HG02981 (cell line): Measurements from ENCODE around the gene PRR18.
"Not testable (repeated sequence)": the region's sequence is repeated elsewhere in the genome, so short reads cannot be mapped to it uniquely, and the experiment has no call there.

Experiments used
- ATAC-seq: cut with Tn5 transposase; IDR thresholded peaks from one replicate; pipeline ENCODE4 v1.9.1; 2021; ENCODE audit warnings: mild to moderate bottlenecking, moderate library complexity; ENCODE audit not compliant: unreplicated experiment

Gene PRR18, protein sequence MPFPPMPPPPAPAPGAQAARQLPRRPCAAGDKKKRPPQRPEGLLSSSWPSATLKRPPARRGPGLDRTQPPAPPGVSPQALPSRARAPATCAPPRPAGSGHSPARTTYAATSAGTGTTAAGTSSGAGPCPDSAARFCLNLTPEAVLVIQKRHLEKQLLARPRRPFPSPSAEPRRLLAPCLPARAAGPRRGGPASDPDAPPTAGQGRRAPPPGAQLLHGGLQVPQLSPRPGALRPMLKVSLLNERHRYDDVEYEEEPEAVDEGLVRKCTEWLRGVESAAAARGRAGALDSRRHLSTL

DNA sequence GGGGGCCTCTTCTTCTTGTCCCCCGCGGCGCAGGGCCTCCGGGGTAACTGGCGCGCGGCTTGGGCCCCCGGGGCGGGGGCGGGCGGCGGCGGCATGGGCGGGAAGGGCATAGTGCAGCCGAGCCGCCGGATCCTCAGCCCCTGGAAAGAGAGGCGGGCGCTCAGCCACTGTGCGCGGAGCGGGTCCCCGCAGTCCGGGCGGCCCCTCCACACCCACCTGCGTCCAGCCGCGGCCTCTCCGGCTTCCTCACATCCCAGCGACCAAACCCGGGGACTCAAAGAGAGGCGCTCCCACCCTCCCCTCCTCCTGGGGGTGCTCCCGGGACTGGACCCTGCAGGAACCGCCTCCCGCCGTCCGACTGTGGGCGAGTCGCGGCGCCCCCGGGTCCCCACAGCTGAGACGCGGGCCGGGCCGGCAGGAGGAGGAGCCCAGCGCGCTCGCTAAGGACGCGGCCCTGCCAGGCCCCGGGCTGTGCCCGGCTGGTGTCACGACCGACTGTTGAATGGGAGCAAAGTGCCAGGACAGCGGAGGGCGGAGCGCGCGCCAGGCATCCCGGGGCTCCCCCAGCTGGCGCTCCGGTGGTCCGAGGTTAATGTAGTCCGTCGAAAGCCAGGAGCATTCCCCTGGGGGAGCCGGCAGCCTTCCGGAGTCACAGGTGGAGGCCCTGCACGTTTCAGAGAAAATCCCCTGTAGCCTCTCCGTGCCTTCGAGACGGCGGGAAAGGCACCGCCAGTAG is at the start of gene PRR18:
Gene PRR18, minus strand, starts transcription at position 360 of the 736 bp plus-strand sequence. Its CDS starts 250 bp downstream, at position 110.
- peak; percentile 37 for ATAC-seq

DNA sequence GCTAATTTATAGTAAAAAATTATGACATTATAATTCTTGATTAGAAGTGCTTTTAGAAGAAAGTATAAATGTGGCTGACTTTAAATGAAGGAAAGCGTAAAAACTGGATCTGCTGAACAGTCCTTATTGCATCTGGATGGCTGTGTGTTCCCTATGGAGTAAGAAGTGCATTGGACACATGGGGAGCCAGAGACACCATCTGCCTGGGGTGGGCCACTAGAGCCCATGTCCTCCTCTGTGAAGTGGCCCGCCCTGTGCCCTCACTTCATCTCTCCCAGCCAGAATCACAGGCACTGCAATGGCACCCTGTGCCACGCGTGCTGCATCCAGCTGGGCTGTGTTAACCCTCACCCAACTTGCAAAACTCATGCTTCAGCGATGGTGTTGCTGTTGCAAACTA is 47.4 kb upstream of the PRR18 start:
- ATAC-seq = no peak

DNA sequence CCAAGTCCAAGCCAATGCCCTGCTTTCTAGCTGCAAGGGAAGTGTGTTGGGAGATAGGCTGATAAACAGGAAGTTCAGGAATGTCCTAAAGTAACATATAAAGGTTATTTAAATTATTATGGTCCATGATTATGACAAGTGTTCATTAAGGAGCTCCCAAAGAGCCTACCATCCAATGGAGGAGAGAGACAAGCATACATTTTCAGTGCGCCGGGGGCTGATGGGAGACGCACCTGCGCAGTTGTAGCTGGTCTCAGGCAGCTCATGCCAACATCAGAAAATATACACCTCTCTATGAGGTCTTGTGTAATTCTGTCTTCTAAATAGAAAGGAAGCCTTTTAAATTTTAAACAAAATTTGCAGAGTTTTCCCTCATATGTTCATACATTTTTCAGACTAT is 46.8 kb upstream of the PRR18 start:
- ATAC-seq = no peak

DNA sequence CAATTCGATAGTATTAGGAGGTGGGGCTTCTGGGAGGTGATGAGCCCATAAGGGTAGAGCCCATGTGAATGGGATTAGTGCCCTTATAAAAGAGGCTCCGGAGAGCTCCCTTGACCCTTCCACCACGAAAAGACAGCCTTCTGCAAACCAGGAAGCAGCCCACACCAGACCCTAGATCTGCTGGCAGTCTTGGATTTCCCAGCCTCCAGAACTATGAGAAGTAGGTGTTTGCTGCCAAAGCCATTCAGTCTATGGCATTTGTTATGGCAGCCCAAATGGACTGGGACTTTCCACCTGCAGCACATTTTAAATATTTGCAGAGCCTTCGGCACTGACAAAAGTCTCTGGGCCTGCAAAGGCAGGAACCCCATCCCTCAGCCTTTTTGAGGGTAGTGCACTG is 46.0 kb upstream of the PRR18 start:
- ATAC-seq = no peak

DNA sequence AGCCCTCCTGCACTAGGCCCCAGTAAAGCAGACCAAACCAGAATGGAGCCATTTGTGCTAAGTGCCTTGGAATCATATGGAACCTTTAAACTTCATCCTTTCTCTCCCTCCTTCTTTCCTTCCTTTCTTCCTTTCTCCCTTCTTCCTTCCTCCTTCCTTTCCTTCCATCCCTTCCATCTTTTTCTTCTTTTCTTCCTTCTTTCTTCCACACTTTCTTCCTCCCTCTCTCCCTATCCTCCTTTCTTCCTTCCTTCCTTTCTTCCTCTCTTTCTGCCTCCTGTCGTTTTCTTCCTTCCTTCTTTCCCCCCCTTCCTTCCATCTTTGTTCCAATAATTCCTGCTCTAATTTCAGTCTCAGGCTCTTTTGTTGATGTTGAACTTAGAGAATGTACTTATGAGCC is 45.3 kb upstream of the PRR18 start:
- ATAC-seq = no peak

DNA sequence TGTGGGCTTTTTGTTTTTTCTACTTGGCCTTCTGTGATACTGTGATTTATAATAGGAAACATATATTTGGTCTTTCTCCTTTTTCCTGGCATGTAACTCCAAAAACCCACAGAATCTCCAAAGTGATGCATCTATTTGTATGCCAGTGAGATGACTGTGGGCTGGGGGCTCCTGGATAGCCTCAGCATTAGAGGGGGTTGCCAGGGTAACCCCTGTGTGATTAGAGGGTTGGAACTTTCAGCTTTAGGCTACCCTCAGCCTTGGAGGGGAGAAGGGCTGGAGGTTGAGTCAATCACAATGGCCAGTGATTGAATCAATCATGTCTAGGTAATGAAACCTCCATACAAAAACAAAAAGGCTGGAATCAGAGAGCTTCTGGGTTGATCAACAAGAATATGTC is 44.7 kb upstream of the PRR18 start:
- no peak for ATAC-seq

DNA sequence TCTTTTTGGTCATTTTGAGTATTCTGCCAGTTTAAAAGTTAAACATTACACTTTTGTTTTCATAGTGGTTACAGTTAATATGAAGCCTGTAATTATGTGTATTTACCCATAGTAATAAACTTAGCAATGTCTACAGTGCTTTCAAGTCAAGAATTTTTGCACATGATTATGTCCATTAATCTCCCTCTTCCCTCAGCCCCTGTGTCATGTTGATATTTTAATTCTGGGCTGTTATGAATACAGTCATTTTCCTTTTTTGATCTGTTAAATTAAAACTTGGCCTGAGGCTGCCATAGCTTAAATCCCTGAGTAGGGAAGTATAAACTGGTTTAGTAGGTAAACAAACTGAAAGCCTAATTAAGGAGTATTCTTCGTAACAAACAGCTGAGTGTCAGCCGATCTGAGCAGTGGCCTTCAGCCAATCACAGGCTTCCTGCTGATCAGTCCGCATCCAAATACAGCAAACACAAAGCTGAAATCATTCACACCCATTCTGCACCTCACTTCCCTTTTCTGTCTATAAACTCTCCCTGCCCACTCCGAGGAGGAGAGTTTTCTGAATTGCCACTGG is 43.6 kb upstream of the PRR18 start:
- peak; percentile 97 for ATAC-seq

DNA sequence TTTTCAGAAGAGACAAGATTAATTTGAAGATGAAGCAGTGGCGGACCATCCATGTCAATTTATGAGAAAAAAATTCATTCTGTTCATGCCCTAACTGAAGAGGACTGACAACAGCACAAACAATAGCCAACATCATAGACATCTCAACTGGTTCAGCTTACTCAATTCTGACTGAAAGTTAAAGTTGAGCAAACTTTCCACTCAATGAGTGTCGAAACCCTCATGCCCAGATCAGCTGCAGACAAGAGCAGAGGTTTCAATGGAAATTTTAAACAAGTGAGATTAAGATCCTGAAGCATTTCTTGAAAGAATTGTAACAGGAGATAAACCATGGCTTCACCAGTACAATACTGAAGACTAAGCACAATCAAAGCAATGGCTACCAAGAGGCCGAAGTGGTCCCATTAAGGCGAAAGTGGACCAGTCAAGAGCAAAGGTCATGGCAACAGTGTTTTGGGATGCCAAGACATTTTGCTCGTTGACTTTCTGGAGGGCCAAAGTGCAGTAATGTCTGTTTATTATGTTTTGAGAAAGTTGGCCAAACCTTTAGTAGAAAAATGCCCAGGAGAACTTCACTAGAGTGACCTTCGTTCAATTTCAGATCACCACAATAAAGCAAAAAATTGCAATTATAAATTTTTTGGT is 40.2 kb upstream of the PRR18 start:
- no peak for ATAC-seq

DNA sequence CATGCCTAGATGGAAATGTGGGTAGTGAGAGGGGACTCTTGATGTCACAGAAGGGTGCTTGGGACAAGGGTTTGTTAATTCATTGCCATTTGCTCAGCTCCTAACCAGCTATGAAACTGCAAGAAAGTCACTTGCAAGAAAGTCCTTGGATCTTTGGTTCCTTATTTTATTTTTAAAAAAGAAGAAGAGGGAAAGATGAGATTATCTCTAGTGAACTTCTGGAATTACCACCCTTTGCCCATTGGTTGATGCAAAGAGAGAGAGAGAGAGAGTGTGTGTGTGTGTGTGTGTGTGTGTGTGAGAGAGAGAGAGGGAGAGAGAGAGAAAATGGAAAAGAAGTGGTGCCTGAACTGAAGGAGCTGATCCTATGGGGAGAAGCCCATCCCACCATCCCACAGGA is 38.8 kb upstream of the PRR18 start:
- no peak for ATAC-seq

DNA sequence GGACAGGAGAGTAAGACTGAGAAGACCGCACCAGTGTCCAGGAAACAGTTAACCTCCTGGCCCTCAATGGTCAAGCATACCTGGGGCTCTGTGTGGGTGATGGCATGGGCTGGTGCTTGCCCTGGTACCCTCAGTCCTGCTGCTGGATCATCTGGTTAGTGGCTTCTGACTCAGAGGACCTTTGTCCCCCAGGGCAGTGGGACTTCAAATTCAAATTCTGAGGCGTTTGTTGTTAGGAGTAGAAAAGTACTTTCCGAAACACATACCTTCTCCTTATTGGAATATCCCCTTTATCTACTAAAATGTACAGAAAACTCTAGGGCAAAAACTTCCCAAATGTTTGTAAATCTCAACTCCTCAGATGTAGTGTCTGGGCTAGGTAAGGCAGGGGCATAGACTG is 38.3 kb upstream of the PRR18 start:
- ATAC-seq = no peak

DNA sequence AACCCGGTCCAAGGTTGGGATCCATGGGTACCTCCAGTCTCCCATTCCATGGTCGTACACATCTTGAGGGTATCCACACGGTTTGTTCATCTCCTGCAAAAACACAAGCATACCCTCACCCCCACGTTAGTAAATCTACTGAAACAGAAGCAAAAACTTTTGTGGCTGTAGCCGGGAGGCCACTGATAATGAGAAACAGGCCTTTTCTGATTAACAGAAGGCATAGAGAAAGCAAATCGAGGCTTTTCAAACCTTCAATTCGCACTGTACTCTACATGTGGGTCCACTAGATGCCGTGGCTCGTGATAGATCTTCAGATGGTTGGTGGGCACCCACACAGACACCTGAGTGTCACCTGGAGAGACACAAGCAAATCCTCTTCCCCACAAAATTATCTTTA is 37.5 kb upstream of the PRR18 start:
- ATAC-seq = not testable (repeated sequence)

DNA sequence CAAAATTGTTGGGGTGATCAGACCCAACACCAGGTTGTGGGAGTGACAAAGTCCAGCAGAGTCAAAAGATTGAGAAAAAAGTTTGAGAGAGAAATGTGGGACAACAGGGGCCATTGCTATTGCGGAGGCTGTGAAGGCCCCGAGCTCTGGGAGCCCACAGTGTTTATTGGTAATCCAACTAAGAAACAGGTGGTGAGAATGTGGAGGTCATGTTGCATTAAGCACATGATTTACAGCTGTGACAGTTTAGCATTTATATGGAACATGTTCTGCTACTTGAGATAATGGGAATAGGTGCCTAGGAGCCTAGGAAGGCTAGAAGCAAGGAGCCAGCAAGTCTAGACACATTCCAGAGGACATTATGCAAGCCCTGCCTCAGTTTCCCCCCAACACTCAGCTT is 36.7 kb upstream of the PRR18 start:
- not testable (repeated sequence) for ATAC-seq

DNA sequence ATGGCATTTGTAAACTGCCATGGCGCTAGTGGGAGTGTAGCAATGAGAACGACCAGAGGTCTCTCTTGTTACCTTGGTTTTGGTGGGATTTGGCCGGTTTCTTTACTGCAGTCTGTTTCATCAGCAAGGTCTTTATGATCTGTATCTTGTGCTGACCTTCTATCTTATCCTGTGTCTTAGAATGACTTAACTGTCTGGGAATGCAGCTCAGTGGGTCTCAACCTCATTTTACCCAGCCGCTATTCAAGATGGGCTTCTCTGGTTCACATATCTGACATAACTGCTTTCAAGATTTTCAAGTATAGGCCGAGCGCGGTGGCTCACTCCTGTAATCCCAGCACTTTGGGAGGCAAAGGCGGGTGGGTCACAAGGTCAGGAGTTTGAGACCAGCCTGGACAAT is 36.0 kb upstream of the PRR18 start:
- ATAC-seq = no peak

DNA sequence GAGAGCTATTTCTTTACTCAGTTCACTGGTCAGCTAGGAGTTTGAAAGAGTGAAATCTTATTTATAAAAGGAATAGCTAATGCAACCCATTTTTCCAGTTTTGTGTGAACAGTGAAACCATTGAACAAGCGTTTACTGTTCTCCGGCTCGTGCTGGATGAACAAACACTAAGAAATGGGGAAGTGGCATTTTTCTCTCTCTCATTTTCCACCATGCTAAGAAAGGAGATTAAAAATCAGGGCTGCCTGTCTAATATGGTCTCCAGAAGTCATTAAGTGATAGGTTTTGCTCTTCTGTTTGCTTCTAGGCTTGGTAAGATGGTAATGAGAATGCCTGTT is 34.9 kb upstream of the PRR18 start:
- peak; percentile 31 for ATAC-seq

DNA sequence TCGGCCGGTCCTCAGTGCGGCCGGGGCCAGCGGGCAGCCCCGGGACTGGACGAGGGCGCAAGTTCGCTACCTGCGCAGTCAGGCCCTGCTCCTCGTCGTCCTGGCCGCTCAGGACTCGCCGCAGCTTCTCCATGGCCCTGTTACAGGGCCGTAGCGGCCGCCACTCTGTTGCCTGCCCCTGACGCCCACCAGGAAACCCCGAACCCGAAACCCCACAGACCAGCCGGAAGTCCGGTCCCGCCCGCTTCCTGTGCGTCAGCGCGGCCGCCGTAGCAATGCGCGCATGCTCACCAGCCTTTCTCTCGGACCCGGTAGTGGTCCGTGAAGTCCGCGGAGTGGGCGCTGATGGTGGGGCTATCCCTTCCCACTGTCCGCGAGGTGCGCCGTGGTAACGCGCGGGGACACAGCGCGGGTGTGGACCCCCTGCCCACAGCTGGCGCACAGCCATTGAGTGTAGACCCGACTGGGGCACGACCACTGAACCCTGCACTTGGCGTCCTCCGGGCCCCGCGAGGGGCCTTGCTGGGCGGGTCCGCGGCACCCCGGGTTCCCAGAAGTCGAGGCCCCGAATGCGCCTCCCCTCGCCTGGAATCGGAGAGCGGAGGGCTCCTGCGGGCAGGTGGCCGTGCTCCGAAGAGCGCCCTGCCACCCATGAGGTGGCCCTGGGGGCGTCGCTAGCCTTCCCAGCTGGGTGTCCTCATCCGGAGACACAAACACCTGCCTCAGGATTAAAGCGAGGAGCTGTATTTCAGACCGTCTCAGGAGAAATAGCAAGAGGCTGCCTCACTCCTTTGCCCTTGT is 34.4 kb upstream of the PRR18 start, which contains the start of gene SFT2D1:
Gene SFT2D1, minus strand, starts transcription at position 197 of the 801 bp plus-strand sequence. Its CDS starts 64 bp downstream, at position 133.
- peak; percentile 92 for ATAC-seq

DNA sequence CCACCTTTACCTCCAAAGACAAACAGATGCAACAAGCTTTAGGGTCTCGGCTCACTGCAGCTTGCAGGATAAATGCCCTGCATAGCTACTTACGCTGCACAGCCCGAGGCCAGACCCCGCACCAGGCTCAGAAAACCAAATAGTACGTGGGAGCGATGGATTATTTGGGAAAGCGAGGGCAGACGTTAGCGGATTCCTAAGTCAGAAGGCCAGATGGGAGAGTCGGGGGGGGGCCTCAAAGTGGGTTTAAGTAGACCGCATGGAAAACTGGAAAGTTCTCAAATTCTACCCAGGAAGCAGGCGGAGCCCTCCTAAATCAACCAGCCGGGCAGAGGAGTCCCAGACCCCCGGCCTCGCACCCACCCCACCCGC is 33.8 kb upstream of the PRR18 start:
- no peak for ATAC-seq

DNA sequence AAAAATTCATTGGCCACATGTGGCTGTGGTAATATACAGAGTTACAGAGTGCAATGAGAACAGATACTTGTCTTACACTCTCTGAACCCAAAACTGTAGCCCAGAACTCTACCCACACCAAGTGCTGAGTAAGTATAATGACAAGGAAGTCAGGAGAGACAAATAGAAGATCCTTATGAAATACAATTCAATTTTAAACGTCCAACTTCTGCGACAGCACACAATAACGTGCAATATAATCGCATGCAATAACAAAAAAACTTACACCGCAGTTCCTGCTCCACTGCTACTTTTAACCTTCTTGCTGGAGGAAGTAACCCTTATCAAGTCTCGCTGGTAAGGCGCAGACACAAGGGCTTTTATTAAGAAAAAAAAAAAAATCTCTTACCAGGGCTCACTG is 33.3 kb upstream of the PRR18 start:
- ATAC-seq = no peak

DNA sequence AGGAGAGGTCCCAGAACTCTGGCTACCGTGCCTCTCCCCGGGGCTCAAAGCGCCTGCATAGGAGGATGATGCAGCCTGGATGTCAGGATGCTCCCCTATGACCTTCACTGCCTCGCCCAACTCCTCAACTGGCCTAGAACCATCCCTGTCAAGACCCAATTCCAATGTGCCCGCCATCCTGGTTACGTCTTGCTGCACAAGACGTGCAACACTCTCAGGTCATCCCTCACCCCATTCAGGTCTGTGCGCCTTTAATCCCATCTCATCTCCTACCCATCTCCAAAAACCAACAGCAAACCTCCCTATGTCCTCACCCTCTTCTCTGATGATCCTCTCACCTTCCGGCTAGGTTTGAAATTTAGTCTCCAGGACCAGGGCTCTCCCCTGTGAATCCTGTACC is 30.7 kb upstream of the PRR18 start:
- no peak for ATAC-seq

DNA sequence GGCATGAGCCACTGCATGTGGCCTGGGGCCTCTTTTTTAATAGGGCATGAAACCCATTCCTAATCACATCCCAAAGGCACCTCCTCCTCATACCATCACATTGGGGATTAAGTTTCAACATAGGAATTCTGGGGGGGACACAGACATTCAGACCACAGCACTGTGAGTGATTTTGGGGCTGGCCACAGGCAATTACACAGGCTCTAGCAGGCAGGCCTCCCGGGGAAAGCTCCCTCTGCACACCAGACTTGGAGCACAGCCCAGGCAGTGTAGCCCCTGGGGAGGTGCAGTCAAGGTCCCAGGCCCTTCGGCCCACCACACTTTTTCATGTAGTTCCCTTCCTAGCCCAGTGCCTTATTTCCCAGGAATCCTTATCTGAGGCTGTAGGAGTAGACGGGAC is 28.7 kb upstream of the PRR18 start:
- ATAC-seq = no peak

DNA sequence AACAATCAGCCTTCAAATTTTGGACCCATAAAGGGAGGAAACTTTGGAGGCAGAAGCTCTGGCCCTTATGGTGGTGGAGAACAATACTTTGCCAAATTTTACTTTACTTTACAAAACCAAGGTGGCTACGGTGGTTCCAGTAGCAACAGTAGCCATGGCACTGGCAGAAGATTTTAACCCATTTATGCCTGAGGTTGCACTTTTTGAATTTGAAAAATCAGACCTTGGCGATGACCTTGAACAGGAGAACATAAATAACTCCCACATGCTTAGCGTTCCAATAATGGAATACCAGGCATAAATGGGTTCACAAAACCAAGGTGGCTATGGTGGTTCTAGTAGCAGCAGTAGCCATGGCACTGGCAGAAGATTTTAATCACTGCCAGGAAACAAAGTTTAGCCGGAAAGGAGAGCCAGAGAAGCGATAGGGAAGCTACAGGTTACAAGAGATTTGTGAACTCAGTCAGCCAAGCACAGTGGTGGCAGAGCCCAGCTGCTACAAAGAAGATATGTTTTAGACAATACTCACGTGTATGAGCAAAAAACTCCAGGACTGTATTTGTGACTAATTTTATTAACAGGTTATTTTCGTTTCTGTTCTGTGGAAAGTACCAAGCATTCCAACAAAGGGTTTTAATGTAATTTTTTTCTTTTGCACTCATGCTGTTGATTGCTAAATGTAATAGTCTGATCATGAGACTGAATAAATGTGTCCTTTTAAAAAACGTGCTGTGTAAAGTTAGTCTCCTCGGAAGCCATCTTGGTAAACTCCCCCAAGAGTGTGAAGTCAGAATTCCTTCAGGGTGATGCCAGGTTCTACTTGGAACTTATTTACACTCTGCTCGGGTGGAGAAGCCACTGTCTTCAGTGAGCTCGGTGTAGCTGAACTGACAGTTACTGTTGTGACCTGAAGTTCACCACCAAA is 27.4 kb upstream of the PRR18 start:
- ATAC-seq = peak; percentile 58
